SK-N-MC (cell line): ENCODE data around the gene SGTA.

Experiments
- DNase-seq: peaks from one replicate; pipeline ENCODE4 v3.0.0-alpha.2; 2011; ENCODE audit warnings: low read depth, low spot score
- H3K27ac ChIP-seq: fragments of 200-600 bp; sonication (generic); 2 replicates; pipeline ENCODE4 v1.5.1; 2016; ENCODE audit warnings: mixed run types
- H3K36me3 ChIP-seq: fragments of 200-600 bp; sonication (generic); 2 replicates; pipeline ENCODE4 v1.6.1; 2017; ENCODE audit warnings: antibody characterized with exemption, low read length, mixed read lengths; ENCODE audit not compliant: insufficient read depth
- H3K4me3 ChIP-seq: fragments of 200-600 bp; sonication (generic); 2 replicates; pipeline ENCODE4 v1.5.1; 2016
- H3K9ac ChIP-seq: fragments of 200-600 bp; sonication (generic); 2 replicates; pipeline ENCODE4 v1.8.0; 2017; ENCODE audit warnings: mixed run types, mixed read lengths; ENCODE audit not compliant: insufficient read length
- H3K9me3 ChIP-seq: fragments of 200-600 bp; sonication (generic); 2 replicates; pipeline ENCODE4 v1.6.1; 2017; ENCODE audit warnings: low read depth, mild to moderate bottlenecking, antibody characterized with exemption, low read length, moderate library complexity, mixed read lengths
- EZH2 ChIP-seq: fragments of 200-600 bp; sonication (generic); IDR thresholded peaks from one replicate; pipeline ENCODE4 v1.6.1; 2017; ENCODE audit warnings: antibody characterized with exemption
- FOXP2 ChIP-seq: optimal IDR thresholded peaks from 2 replicates; pipeline ENCODE3; 2011; ENCODE audit warnings: mild to moderate bottlenecking, moderate library complexity; ENCODE audit not compliant: insufficient read depth; ENCODE audit errors: extremely low read length, control extremely low read depth
- POLR2AphosphoS5 ChIP-seq: IDR thresholded peaks from 2 replicates; pipeline ENCODE4 v1.6.1; 2012; ENCODE audit warnings: mild to moderate bottlenecking, low read depth, low read length, borderline replicate concordance

The SGTA gene

GRCh38 chr19:2756921-2757881, 25.9 kb downstream of the SGTA start:
- Histone ChIP-seq H3K9ac (no peak overlapping the region), H3K36me3 (peaks cover 25% of the 10 kb centered on the region; the same call in 1 of the 2 replicates), H3K9me3 (no peaks in the 10 kb centered on the region), H3K27ac (no peak overlapping the region), H3K4me3 (no peak overlapping the region)
- TF ChIP-seq FOXP2 (no peak), EZH2 (no peak), POLR2AphosphoS5 (no peak)
- no peak for DNase-seq

DNA sequence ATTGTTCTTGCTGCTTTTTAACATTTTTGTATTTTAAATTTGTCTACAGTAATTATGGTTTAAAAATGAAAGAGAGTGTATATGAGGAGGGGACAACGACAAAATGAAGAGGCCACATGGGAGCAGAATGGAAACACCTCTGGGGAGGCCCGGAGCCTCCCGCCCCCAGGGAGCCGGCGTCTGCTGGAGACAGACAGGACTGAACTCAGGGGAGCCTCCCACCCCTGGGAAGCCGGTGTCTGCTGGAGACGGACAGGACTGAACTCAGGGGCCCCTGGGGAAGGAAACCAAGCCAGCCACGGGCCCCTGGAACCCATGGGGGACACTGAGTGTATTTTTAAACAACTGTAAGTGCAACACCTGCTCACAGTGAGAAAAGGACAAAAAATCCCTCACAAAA, 26.6 kb downstream of the SGTA start:
- H3K9ac ChIP-seq = no peak overlapping the region
- H3K36me3 ChIP-seq = peaks cover 21% of the 10 kb centered on the region; the same call in 1 of the 2 replicates
- no peaks in the 10 kb centered on the region for H3K9me3 ChIP-seq
- no peak overlapping the region for H3K27ac ChIP-seq
- DNase-seq = no peak
- H3K4me3 ChIP-seq = no peak overlapping the region
- TF ChIP-seq FOXP2 (no peak), POLR2AphosphoS5 (no peak), EZH2 (no peak)

DNA sequence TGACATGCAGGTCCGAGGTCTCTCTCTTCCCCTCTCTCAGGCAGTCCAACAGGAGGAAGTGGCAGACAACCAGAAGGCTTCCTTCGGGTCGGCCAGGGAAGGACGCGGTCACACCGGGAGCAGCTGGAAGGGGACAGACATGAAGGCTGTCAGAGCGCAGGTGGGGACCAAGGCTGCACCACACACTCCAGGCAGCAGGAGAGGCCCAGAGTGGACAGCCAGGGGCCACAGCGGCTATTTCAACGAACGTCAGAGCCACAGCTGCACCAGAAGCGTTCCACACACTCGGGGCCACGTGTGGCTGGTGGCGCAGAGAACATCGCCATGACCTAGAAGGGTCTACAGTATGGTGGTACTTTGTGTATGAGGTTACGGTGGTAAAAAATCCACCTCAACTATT, 27.3 kb downstream of the SGTA start:
- no peak for DNase-seq
- no peak for TF ChIP-seq POLR2AphosphoS5
- TF ChIP-seq EZH2 = no peak
- TF ChIP-seq FOXP2 = no peak
- no peak overlapping the region for H3K27ac ChIP-seq
- no peak overlapping the region for H3K4me3 ChIP-seq
- H3K9me3 ChIP-seq = no peaks in the 10 kb centered on the region
- no peak overlapping the region for H3K9ac ChIP-seq
- peaks cover 18% of the 10 kb centered on the region; the same call in 1 of the 2 replicates for H3K36me3 ChIP-seq

DNA sequence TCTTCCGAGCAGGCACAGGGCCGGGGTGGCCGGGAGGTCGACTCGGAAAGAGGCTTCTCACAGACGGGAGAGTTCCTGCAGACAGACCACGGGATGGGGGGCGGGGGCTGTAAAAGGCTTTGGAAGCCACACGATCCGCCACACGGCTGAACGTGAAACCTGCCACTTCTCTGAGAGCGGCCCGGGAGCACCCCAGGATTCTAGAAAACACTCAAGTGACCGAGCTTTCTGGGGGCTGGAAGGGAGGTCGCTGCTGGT, 27.7 kb downstream of the SGTA start:
- H3K36me3 ChIP-seq = peaks cover 15% of the 10 kb centered on the region; the same call in 1 of the 2 replicates
- H3K9me3 ChIP-seq = no peaks in the 10 kb centered on the region
- no peak overlapping the region for H3K4me3 ChIP-seq
- no peak overlapping the region for H3K27ac ChIP-seq
- no peak for DNase-seq
- no peak overlapping the region for H3K9ac ChIP-seq
- TF ChIP-seq FOXP2 (no peak), EZH2 (no peak), POLR2AphosphoS5 (no peak)

DNA sequence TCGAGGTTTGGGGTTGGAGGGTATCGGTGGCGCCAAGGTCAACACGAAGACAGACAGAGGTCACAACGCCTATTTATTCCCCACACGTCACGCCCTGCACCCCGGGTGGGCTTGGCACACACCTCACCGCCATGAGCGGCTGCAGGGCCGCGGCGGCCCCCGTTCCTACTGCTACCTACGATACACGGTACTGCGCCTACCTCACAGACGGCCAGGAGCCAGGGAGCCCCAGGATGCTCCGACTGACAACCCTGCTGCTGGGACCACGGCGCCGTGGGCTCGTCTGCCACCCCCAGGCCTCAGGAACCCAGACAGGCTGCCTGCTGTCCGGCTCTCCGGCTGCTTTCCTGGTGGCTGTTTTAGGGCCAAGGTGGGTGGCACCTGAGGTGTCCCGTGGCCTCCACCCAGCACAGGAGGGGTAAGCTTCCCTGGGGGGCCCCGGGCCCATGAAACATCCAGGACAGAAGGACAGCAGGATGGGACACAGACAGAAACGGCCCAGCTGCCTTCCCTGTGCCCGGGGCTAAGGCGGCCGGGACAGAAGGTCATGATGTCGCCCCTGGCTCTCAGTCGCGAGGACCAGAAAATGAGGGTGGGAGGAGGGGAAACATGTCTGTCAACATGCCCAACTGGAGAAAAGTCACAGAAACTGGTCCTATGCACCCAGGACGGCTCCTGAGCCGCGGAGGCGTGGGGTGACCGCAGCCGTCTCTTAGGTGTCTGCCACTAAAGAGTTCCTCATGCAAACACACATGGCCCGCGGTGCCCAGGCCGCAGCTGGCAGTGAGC, 28.2 kb downstream of the SGTA start:
- DNase-seq = no peak
- Histone ChIP-seq H3K27ac (no peak overlapping the region), H3K4me3 (no peak overlapping the region), H3K36me3 (peaks cover 15% of the 10 kb centered on the region; the same call in 1 of the 2 replicates), H3K9ac (no peak overlapping the region), H3K9me3 (no peaks in the 10 kb centered on the region)
- TF ChIP-seq FOXP2 (no peak), POLR2AphosphoS5 (no peak), EZH2 (no peak)

- H3K36me3 ChIP-seq = peaks cover 9% of the 10 kb centered on the region; the same call in 1 of the 2 replicates
- no peak for TF ChIP-seq EZH2
- TF ChIP-seq FOXP2 = no peak
- no peak for TF ChIP-seq POLR2AphosphoS5
- no peaks in the 10 kb centered on the region for H3K9me3 ChIP-seq
- no peak overlapping the region for H3K4me3 ChIP-seq
- H3K27ac ChIP-seq = no peak overlapping the region
- no peak for DNase-seq
- H3K9ac ChIP-seq = no peak overlapping the region
These were observed 31.6 kb downstream of the SGTA start for GRCh38 chr19:2751438-2751830.

GRCh38 chr19:2750808-2751437, 32.1 kb downstream of the SGTA start:
- H3K36me3 ChIP-seq = peaks cover 9% of the 10 kb centered on the region; the same call in 1 of the 2 replicates
- H3K4me3 ChIP-seq = no peak overlapping the region
- H3K9me3 ChIP-seq = no peaks in the 10 kb centered on the region
- no peak overlapping the region for H3K27ac ChIP-seq
- no peak for DNase-seq
- TF ChIP-seq EZH2 = no peak
- TF ChIP-seq POLR2AphosphoS5 = no peak
- TF ChIP-seq FOXP2 = no peak
- H3K9ac ChIP-seq = no peak overlapping the region

DNA sequence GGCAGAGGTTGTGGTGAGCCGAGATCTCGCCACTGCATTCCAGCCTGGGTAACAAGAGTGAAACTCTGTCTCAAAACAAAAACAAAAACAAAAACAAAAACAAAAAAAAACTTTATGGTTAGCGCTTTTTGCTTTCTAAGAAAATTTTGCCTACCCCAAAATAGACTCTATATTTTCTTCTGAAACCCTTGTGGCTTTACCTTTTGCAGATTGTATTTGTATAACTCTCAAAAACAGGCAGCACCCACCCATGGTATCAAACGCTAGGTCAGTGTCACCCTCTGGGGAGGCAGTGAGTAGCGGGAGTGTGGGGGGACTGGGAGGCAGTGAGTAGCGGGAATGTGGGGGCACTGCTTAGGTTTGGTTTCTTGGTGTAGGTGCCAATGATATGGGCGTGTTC, 35.7 kb downstream of the SGTA start:
- Histone ChIP-seq H3K4me3 (no peak overlapping the region), H3K9ac (no peak overlapping the region), H3K36me3 (no peaks in the 10 kb centered on the region), H3K27ac (no peak overlapping the region), H3K9me3 (no peaks in the 10 kb centered on the region)
- TF ChIP-seq POLR2AphosphoS5 = no peak
- TF ChIP-seq FOXP2 = no peak
- no peak for DNase-seq

GRCh38 chr19:2744113-2744512, 39.0 kb downstream of the SGTA start:
- no peaks in the 10 kb centered on the region for H3K9me3 ChIP-seq
- TF ChIP-seq POLR2AphosphoS5 (no peak), EZH2 (no peak), FOXP2 (no peak)
- H3K4me3 ChIP-seq = no peak overlapping the region
- no peak overlapping the region for H3K27ac ChIP-seq
- no peak for DNase-seq
- no peak overlapping the region for H3K9ac ChIP-seq
- H3K36me3 ChIP-seq = no peaks in the 10 kb centered on the region
